ENCODE results near the gene COG1.
A peak's percentile ranks its signal among the peaks of the same experiment; 100 is the strongest.

COG1 gene

DNA sequence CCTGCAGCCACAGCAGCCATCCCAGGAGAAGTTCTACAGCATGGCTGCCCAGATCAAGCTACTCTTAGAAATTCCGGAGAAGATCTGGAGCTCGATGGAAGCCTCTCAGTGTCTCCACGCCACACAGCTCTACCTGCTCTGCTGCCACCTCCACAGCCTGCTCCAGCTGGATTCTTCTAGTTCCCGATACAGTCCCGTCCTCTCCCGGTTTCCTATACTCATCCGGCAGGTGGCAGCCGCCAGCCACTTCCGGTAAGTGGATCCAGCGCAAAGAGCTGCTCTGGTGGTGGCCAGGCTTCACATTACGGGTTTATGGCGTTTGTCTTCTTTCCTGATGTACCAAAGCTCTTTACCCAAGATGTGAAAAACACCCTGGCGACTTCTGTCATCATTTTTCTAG lies 3.6 kb downstream of the COG1 start:
- TF ChIP-seq, protein P1, sequence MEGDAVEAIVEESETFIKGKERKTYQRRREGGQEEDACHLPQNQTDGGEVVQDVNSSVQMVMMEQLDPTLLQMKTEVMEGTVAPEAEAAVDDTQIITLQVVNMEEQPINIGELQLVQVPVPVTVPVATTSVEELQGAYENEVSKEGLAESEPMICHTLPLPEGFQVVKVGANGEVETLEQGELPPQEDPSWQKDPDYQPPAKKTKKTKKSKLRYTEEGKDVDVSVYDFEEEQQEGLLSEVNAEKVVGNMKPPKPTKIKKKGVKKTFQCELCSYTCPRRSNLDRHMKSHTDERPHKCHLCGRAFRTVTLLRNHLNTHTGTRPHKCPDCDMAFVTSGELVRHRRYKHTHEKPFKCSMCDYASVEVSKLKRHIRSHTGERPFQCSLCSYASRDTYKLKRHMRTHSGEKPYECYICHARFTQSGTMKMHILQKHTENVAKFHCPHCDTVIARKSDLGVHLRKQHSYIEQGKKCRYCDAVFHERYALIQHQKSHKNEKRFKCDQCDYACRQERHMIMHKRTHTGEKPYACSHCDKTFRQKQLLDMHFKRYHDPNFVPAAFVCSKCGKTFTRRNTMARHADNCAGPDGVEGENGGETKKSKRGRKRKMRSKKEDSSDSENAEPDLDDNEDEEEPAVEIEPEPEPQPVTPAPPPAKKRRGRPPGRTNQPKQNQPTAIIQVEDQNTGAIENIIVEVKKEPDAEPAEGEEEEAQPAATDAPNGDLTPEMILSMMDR (IDR thresholded peaks at IDR 0.05; ENCODE audit: low read depth, low read length): no peak
- H3K27ac ChIP-seq: no peak overlapping the region
- H3K27me3 ChIP-seq (ENCODE audit: insufficient read depth, low read depth, severe bottlenecking): no peaks in the 10 kb centered on the region
- no peak for DNase-seq
- H3K4me3 ChIP-seq (ENCODE audit: low read depth, low read length): no peak overlapping the region
- no peaks in the 10 kb centered on the region for H3K9me3 ChIP-seq (ENCODE audit: severe bottlenecking)
- peaks cover 66% of the 10 kb centered on the region for H3K36me3 ChIP-seq

DNA sequence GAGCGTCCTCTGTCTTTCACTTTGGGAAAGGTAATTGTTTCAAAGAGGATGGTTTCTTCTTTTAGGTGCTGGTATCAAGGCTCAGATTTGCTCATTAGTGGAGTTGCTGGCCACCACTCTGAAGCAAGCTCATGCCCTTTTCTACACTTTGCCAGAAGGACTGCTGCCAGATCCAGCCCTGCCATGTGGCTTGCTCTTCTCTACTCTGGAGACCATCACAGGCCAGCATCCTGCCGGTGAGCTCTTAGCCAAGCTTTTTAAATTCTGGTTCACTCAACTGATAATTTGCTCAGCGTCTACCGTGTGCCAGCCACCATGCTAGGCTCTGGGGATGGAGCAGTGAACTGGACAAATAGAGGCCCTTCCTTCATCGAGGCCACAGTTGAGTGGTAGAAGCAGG lies 4.3 kb downstream of the COG1 start:
- Histone ChIP-seq H3K4me3 (ENCODE audit: low read depth, low read length) (no peak overlapping the region), H3K36me3 (peaks cover 73% of the 10 kb centered on the region), H3K27ac (no peak overlapping the region), H3K27me3 (ENCODE audit: insufficient read depth, low read depth, severe bottlenecking) (no peaks in the 10 kb centered on the region), H3K9me3 (ENCODE audit: severe bottlenecking) (no peaks in the 10 kb centered on the region)
- TF ChIP-seq, protein P1 (IDR thresholded peaks at IDR 0.05; ENCODE audit: low read depth, low read length): 0 out of 2 replicates have a peak, but pooled peaks have one; percentile 2
- DNase-seq: no peak

DNA sequence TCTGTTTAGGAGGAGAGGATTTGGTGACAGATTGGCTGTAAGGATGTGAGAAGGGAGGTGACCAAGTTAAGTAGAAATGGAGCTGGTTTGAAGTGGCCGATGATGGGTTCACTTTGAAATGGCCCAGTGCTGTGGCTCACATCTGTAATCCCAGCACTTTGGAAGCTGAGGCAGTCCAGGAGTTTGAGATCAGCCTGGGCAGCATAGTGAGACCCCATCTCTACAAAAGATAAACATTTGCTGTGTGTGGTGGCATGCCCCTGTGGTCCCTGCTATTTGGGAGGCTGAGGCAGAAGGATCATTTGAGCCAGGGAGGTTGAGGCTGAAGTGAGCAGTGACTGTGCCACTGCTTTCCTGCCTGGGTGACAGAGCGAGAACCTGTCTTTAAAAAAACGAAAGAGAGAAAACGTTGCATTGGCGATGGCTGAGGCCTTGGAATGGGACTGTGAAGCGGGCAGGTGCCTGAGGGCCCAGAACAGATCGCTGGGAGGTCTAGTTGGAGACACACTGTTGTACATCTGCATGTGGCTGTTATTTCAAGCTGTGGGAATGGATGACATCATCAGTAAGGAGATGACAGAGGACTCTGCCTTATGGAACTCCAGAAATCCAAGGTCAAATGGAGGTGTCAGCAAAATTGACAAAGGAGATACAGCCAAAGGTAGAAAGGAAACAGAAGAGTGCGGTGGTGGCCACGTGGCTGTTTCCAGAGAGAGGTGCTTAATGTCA lies 5.5 kb downstream of the COG1 start:
- H3K36me3 ChIP-seq: peaks cover 85% of the 10 kb centered on the region
- DNase-seq: no peak
- no peaks in the 10 kb centered on the region for H3K27me3 ChIP-seq (ENCODE audit: insufficient read depth, low read depth, severe bottlenecking)
- H3K27ac ChIP-seq: no peak overlapping the region
- H3K4me3 ChIP-seq (ENCODE audit: low read depth, low read length): no peak overlapping the region
- H3K9me3 ChIP-seq (ENCODE audit: severe bottlenecking): no peaks in the 10 kb centered on the region
- TF ChIP-seq, protein P1 (IDR thresholded peaks at IDR 0.05; ENCODE audit: low read depth, low read length): no peak

DNA sequence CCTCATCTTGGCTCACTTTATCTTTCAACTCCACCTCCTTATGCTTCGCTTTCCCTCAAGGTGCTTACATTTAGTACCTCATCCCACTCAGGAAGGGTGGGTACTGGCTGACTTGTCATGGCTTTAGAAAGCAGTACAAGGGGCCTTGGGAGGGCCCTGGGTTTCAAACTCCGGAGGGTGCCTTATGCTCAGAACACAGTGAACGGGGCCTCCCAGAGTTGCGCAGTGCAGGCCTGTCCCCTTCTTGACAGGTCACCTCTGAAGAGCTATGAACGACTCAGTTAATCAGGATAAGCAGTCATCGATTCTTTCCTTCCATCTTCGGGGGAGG lies 6.0 kb downstream of the COG1 start:
- no peaks in the 10 kb centered on the region for H3K9me3 ChIP-seq (ENCODE audit: severe bottlenecking)
- H3K27me3 ChIP-seq (ENCODE audit: insufficient read depth, low read depth, severe bottlenecking): no peaks in the 10 kb centered on the region
- H3K27ac ChIP-seq: no peak overlapping the region
- peaks cover 90% of the 10 kb centered on the region for H3K36me3 ChIP-seq
- no peak for DNase-seq
- TF ChIP-seq, protein P1 (IDR thresholded peaks at IDR 0.05; ENCODE audit: low read depth, low read length): no peak
- H3K4me3 ChIP-seq (ENCODE audit: low read depth, low read length): no peak overlapping the region

DNA sequence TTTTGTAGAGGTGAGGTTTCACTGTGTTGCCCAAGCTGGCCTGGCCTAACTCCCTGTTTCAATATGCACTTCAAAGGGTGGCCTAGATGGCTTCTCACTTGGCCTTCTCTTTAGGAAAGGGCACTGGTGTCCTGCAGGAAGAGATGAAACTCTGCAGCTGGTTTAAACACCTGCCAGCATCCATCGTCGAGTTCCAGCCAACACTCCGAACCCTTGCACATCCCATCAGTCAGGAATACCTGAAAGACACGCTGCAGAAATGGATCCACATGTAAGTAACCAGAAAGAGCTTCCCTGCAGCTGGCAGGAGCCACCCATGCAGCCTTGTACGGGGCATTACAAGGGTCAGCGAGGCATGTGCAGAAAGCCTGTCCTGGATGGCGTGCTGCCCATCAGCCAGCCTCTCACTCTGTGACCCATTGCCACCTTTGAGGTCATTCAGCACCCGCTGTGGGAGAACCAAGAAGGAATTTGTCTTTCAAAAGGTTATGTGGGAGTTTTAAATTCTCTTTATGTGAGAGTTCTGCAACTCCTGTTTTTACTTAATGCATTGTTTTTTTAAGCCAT lies 7.0 kb downstream of the COG1 start:
- Histone ChIP-seq H3K36me3 (peaks cover 93% of the 10 kb centered on the region), H3K4me3 (ENCODE audit: low read depth, low read length) (no peak overlapping the region), H3K9me3 (ENCODE audit: severe bottlenecking) (no peaks in the 10 kb centered on the region), H3K27me3 (ENCODE audit: insufficient read depth, low read depth, severe bottlenecking) (no peaks in the 10 kb centered on the region), H3K27ac (no peak overlapping the region)
- TF ChIP-seq, protein P1 (IDR thresholded peaks at IDR 0.05; ENCODE audit: low read depth, low read length): no peak
- DNase-seq: no peak

DNA sequence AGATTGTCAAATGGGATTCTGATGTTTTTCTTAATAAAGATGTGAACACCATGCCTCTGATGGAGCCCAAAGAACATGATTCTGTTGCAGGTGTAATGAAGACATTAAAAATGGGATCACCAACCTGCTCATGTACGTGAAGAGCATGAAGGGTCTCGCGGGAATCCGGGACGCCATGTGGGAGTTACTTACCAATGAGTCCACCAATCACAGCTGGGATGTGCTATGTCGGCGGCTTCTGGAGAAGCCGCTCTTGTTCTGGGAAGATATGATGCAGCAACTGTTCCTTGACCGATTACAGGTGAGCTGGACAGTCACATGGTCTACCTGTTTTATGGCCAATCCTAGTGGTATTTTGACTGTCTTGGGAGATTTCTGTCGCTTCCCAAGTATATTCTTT lies 7.6 kb downstream of the COG1 start:
- no peak for DNase-seq
- no peaks in the 10 kb centered on the region for H3K9me3 ChIP-seq (ENCODE audit: severe bottlenecking)
- no peak overlapping the region for H3K4me3 ChIP-seq (ENCODE audit: low read depth, low read length)
- TF ChIP-seq, protein P1 (IDR thresholded peaks at IDR 0.05; ENCODE audit: low read depth, low read length): no peak
- peaks cover 94% of the 10 kb centered on the region for H3K36me3 ChIP-seq
- no peak overlapping the region for H3K27ac ChIP-seq
- no peaks in the 10 kb centered on the region for H3K27me3 ChIP-seq (ENCODE audit: insufficient read depth, low read depth, severe bottlenecking)

All from WERI-Rb-1 (cell line).